ENCODE results near the gene FRMD4B. TPM values are rescaled to one million over a fixed set of nuclear protein-coding genes. Genes with fewer than 3 reads are reported as not detected.

The FRMD4B gene
- total RNA-seq, 6 experiments from 2014 or later = 0.03 to 0.12 (median 0.07) TPM; not detected in 1

GRCh38 chr3:69197455-69197854, 188.4 kb downstream of the FRMD4B start:
- H3K4me1 Mint-ChIP-seq (ENCODE audit: low read depth) = peaks cover 5% of the 10 kb centered on the region; the same call in 1 of the 2 replicates
- DNase-seq = no peak
- no peak overlapping the region for H3K4me3 Mint-ChIP-seq
- H3K27ac Mint-ChIP-seq = no peak overlapping the region
- no peak for TF ChIP-seq CTCF (IDR thresholded peaks at IDR 0.05)
- H3K36me3 Mint-ChIP-seq (ENCODE audit: low read depth) = no peaks in the 10 kb centered on the region
- H3K9me3 Mint-ChIP-seq = no peaks in the 10 kb centered on the region
- H3K27me3 Mint-ChIP-seq (ENCODE audit: insufficient read depth) = peaks cover 30% of the 10 kb centered on the region

GRCh38 chr3:69196876-69197275, 189.0 kb downstream of the FRMD4B start:
- no peak for DNase-seq
- H3K4me1 Mint-ChIP-seq (ENCODE audit: low read depth) = peaks cover 5% of the 10 kb centered on the region; the same call in 1 of the 2 replicates
- no peaks in the 10 kb centered on the region for H3K9me3 Mint-ChIP-seq
- TF ChIP-seq CTCF (IDR thresholded peaks at IDR 0.05) = no peak
- H3K27ac Mint-ChIP-seq = no peak overlapping the region
- peaks cover 29% of the 10 kb centered on the region for H3K27me3 Mint-ChIP-seq (ENCODE audit: insufficient read depth)
- H3K36me3 Mint-ChIP-seq (ENCODE audit: low read depth) = no peaks in the 10 kb centered on the region
- no peak overlapping the region for H3K4me3 Mint-ChIP-seq

GRCh38 chr3:69194431-69195165, 191.3 kb downstream of the FRMD4B start:
- TF ChIP-seq CTCF (IDR thresholded peaks at IDR 0.05) = no peak
- Mint-ChIP-seq H3K36me3 (ENCODE audit: low read depth) (no peaks in the 10 kb centered on the region), H3K27me3 (ENCODE audit: insufficient read depth) (peaks cover 25% of the 10 kb centered on the region; the same call in 1 of the 2 replicates), H3K27ac (no peak overlapping the region), H3K9me3 (no peaks in the 10 kb centered on the region), H3K4me1 (ENCODE audit: low read depth) (no peaks in the 10 kb centered on the region), H3K4me3 (no peak overlapping the region)
- DNase-seq = no peak

GRCh38 chr3:69193749-69194148, 192.1 kb downstream of the FRMD4B start:
- Mint-ChIP-seq H3K27me3 (ENCODE audit: insufficient read depth) (peaks cover 23% of the 10 kb centered on the region; the same call in 1 of the 2 replicates), H3K27ac (no peak overlapping the region), H3K4me1 (ENCODE audit: low read depth) (no peaks in the 10 kb centered on the region), H3K36me3 (ENCODE audit: low read depth) (no peaks in the 10 kb centered on the region), H3K4me3 (no peak overlapping the region), H3K9me3 (no peaks in the 10 kb centered on the region)
- no peak for DNase-seq
- no peak for TF ChIP-seq CTCF (IDR thresholded peaks at IDR 0.05)

GRCh38 chr3:69191516-69191915, 194.4 kb downstream of the FRMD4B start:
- no peaks in the 10 kb centered on the region for H3K4me1 Mint-ChIP-seq (ENCODE audit: low read depth)
- no peak for DNase-seq
- no peak overlapping the region for H3K4me3 Mint-ChIP-seq
- TF ChIP-seq CTCF (IDR thresholded peaks at IDR 0.05) = no peak
- no peaks in the 10 kb centered on the region for H3K36me3 Mint-ChIP-seq (ENCODE audit: low read depth)
- no peak overlapping the region for H3K27ac Mint-ChIP-seq
- H3K27me3 Mint-ChIP-seq (ENCODE audit: insufficient read depth) = peaks cover 19% of the 10 kb centered on the region; the same call in 1 of the 2 replicates
- H3K9me3 Mint-ChIP-seq = no peaks in the 10 kb centered on the region
